ENCODE measurements around the gene EFNA5.

EFNA5 gene

DNA sequence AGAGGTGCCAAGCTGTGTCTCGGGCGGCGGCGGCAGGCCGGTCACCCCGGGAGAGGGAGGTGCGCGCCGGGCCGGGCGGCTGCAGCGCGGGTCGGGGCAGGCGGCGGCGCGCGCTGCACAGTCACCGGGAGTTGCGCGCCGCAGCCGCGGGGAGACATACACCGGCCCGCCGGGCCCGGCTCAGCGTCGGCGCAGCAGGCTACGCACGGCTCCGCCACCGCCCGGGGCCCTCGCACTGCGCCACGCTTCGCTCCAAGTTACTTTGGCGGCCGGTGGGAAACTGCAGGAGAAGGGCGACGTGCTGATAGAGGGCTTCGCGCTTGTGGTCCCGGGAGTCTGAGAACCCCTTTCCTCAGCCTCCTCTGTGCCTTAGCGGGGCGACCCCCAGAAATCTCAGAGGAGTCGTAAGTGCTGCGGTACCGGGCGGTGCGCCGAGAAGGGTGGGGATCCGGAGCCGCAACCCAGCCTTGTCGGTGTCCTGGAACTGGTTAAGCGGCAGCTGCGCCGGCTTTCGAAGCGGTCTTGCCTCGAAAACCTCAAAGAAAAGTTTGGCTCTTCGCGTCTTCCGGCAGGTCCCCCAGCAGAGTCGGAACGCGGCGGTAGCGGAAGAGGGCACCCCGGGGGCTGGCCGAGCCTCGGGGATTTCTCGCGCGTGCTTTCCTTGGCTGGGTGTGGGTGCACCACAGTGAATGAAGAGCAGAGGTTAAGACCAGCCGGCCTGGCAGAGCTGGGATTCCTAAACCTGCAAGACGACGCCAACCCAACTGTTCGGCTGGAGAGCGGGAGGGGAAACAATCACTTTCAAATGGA is at the start of gene EFNA5:
EFNA5 (minus strand) TSS at position 6 of the 810 bp plus-strand sequence.
- DNase-seq (ENCODE audit: low spot score) = peak; percentile 11

DNA sequence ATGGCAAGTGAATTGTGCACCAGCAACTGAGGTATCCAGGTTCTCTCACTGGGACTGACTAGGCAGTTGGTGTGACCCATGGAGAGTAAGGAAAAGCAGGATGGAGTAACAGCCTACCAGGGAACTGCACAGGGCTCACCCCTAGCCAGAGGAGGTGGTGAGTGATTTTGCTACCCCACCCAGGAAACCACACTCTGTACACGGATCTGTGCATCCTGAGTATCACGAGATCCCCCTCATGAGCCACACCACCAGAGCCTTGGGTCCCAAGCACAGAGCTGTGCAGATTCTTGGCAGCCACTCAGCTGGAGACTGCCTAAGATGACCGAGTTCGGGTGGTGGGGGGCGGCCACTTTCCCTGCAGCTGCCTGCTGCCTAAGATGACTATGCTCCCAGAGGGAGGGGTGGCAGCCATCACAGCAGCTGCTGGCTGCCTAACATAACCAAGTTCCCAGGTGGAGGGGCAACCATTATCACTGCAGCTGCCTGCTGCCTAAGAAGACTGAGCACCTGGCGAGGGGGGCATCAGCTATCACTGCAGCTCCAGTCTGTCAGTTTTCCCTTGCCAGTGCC is 48.4 kb upstream of the EFNA5 start:
- DNase-seq (ENCODE audit: low spot score) = no peak

DNA sequence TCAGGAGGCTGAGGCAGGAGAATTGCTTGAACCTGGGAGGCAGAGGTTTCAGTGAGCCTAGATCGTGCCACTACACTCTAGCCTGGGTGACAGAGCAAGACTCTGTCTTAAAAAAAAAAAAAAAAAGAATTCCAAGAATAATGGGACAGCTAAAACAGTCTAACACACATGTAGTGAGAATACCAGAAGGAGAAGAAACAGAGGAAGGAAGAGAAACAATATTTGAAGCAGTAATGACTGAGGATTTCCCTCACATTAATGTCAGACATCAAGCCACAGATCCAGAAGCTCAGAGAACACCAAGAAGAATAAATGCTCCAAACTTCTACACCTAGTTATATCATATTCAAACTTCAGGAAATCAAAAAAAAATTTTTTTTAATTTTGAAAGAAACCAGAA is 47.1 kb upstream of the EFNA5 start:
- no peak for DNase-seq (ENCODE audit: low spot score)

DNA sequence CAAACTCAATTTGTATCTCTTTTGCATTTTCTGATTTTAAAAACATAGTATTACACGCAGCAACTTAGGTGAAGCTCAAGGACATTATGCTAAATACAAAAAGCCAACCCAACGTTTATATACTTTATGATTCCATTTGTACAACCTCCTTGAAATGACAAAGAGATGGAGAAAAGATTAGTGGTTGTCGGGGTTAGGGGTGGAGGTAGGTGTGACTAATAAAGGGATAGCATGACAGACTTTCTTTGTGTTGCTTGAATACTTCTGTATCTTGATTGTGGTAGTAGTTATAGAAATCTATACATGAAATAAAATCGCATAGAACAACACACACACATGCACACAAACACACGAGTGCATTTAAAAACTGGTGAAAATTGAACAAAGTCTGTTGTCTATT is 42.5 kb upstream of the EFNA5 start:
- DNase-seq (ENCODE audit: low spot score) = no peak

DNA sequence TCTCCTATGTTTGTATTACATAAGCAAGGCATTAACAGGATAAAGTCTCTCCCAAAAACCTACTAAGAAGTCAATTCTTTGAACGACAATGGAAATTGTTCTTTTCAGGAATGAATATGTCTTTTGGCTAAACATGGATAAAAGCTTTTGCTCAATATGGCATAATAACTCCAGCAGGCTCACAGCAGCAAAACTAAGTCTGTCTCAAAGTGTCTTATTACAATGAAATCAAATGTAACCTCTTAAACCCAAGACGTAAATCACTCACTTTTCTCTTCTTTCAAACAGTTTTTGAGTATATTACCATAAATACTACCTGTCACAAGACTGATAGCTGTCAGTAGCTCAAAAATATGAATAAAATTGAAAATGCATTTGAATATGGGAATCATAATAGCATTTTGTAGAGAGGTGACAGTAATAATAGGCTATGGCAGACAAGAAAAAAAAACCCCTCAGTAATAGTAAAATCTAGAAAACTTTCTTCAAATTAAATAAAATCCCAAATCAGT is 41.7 kb upstream of the EFNA5 start:
- no peak for DNase-seq (ENCODE audit: low spot score)

DNA sequence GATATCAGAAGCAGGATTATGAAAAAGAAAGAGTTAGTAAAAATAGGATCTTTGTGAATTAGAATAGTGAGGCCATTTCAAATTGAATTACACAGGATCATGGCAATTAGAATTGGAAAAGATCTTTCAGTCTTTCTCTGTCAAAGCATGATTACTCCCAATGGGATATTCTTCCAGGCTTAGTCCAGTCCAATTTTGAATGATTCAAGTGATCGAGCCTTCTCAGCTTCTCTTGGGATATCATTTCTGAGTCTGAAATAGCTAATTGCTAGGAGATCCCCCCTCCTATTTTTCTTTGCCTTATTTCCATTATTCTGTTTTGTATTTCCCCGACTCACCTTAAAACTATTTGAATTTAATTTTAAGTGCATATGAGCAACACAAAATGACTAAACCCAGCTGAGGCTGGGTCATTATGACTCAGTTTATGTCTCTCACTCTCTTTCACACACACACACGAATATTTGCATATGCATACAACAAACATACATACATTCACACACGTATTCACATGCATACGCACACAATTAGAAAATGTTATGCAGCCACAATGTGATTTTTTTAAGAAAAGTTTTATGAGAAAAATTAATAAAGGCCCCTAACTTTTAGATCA is 34.8 kb upstream of the EFNA5 start:
- no peak for DNase-seq (ENCODE audit: low spot score)

DNA sequence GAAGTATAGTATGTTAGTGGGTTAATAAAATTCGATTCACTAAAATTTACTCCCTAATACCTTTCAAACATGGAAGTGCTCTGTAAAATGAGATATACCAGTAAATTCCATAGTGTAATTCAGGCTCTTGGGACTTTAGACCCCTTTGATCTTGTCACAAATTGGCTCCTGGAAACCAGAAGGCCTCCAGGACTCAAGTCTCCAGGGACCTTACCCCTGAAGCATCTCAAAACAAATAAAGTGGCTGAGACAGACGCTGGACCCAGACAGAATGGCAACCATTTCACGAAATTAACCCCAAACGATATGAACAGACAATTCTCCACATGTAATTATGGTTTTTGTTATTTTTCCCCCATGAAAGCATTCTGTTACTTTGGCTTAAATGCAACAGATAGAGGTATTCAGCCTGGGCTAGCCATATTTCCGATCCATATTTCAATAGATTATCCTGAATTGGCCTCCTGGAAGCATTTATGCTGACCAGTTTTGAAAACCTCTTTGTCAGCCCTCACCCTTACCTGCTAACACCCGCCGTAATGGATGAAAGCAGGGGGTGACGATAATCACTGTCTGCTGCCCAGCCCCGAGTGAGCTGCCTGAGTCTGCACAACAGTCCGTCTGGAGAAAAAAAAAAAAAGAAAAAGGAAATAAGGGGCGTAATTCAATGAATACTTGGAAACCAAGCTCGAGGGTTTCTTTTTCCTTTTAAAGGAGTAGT is 34.1 kb upstream of the EFNA5 start:
- DNase-seq (ENCODE audit: low spot score) = no peak

DNA sequence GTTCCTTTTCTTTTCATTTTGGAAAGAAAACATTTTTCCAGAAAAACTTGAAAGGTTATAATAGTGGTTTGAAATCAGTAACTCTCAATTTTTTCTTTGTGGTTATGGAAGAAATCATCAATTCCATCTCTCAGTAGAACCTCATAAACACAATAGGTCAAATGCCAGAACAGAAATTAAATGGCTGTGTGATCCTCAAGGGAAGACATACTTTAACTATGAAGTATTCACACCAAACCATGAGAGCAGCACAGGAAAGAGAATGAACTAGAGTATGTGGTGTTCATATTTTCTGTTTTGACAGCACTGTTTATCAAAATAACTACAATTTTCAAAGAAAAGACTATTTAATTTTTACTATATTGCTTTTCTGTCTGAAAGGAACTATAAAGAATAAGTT is 29.7 kb upstream of the EFNA5 start:
- DNase-seq (ENCODE audit: low spot score) = no peak

DNA sequence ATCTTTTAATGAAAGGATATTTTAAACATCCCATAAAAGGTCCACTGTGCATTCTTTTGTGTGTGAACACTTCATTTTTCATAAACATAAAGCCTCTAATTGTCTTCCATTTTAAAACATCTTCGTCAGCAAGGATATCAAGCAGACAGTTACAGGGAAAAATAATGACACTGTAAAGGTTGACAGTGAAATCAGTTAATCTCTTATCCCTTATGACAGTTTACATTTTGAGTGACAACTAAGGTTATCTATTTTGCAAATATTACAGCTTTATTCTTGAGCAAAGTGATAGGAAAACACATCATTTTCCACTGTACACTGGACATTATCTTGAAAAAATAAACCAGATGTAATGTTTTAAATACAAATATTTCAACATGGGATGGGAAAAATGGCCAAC is 28.7 kb upstream of the EFNA5 start:
- no peak for DNase-seq (ENCODE audit: low spot score)

DNA sequence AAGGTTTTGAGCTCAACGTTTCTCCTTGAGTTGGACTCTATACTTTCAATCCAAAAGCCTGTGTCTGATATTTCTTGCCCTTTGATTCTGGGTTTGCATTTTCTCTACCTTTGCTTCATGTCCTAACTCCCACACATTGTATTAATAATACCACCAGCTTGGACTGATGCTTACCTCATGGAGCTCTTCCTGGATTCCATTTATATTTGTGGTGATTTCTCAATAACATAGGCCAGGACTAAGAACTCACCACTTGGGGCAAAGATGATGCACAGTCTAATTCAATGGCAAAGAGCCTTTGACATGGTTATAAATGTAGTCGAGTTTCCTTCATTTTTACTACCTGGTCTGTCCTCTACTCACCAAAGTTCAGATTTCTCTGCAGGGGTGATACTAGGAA is 27.5 kb upstream of the EFNA5 start:
- no peak for DNase-seq (ENCODE audit: low spot score)

DNA sequence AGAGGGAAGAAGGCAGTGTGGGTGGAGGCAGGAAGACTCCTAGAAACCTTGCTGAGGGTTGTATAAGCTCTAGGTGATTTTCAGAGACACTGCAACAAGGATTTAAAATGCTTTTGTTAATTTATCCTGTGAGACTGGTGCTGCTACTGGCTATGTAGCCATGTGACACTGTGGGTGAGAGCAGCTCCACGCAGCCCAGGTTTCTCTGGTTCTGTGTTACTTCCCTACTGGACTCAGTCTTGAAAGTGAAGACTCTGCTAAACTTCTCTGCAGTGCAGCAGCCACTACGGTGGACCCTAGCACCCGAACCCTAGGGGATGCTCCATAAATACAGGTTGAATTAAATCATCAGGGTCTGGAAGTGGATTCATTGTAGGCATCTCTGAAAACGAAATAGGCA is 25.8 kb upstream of the EFNA5 start:
- no peak for DNase-seq (ENCODE audit: low spot score)

DNA sequence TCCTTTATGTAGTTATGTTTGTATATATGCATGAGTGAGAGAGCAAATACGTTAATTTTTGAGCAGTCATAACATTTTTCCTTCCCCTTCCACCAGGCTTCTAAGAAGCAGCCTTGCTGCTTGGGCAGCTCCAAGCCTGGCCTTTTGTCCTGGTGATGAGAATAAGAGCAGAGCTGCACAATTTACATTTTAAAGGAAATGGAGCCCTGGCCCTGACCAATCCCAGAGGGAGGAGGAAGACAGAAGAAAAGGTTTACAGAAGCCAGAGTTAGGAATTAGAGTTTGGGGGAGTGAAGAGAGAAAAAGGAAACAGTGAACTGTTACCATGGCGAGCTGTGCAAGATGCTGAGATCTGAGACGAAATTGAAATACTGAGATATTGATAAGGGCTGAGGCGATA is 25.3 kb upstream of the EFNA5 start:
- no peak for DNase-seq (ENCODE audit: low spot score)

DNA sequence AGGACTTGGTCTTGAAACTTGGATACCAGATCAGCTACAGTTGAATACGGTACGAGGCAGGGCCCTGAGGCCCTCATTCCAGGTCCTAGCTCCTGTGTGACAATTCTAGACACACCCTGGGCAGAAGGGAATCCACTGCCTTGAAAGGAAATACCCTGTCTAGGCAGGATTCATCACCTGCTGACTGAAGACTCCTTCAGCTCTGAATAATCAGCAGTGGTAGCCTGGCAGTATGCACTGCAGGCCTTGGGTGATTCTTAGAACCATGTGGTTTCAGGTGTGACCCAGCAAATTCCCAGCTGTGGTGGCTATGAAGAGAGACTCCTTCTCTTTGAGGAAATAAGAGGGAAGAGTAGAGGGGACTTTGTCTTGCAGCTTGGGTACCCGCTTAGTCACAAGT is 17.2 kb upstream of the EFNA5 start:
- no peak for DNase-seq (ENCODE audit: low spot score)

DNA sequence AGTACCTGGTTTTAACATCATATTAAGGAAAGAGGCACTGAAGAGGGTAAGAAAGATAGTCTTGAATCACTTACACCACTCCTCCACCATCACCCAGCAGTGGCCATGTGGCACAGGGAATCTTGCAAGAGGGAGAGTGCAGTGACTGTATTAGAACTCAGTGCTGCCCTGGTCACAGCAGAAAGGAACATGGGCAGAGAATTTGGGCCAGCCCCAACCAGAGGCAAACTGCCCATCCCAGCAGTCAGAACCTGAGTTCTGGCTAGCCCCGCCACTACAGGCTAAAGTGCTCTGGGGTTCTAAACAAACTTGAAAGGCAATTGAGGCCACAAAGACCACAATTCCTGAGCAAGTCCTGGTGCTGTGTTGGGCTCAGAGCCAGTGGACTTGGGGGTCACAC is 16.7 kb upstream of the EFNA5 start:
- no peak for DNase-seq (ENCODE audit: low spot score)

DNA sequence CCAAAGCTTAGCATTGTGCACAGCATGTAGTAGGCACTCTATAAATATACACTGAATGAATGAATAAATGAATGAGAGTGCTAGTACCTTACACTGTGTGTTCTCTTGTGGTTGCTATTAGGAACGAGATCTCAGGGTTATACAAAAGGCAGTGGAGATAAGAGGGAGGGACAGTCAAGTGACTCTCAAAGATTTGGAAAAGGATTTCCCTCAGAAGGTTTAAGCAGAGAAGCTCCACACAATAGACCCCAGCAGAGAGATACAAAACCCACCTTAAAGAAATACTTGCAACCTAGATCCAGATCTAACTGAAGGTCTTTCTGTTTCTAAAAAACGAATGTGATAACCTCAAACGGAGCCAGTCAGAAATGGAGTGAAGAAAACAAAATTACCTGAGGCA is 11.8 kb upstream of the EFNA5 start:
- no peak for DNase-seq (ENCODE audit: low spot score)

DNA sequence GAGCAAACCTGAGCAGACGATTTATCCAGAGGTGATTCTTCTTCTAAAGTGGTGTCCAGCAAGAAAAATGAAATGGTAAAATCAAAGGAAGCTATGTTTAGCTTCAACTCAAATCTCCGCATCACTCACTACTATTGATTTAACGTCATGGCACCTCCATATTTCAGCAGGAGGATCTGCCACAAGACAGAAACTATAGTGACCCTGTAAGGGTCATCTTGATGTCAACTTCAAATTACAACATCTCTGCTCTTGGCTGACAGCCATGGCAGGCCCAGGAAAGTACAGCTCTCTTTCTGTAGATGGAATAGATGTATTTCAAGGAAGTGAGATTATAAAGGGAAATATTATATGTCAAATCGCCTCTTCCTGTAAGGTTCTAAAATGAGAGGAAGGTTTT is 10.1 kb upstream of the EFNA5 start:
- no peak for DNase-seq (ENCODE audit: low spot score)

DNA sequence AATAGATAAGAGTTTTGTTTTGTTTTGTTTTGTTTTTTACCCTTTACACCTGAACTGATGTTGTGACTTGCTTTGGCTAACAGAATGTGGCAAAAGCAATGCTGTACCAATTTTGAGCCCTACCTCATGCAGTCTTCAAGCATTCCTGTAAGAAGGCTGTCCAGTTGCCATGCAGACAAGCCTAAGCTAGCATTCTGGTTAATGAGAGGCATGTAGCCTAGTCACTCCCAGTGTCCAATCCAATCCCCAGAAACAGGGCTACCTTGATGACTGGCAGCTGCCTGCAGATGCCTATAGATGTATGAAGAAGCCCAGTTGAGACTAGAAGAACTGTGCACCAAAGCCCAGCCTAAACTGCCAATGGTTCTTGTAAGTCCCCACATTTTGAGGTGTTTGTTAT is 9.4 kb upstream of the EFNA5 start:
- no peak for DNase-seq (ENCODE audit: low spot score)

DNA sequence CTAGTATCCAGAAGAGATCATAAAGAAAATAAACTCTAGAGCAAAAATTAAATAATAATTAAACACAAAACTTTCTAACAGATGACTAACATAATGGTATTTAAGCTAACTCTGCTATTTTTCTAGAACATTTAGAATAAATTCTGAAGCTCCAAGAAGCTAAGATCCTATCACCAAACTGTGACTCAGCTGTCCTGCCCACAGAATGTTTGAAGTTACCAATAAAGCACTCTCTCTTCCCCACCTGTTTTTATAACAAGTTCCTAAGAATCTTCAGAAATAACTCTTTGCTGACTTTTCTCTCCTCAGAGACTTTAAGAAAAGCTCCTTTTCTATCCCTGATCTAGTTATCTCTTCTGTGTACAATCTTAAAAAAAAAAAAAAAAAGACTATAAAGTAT is 6.0 kb upstream of the EFNA5 start:
- DNase-seq (ENCODE audit: low spot score) = no peak

DNA sequence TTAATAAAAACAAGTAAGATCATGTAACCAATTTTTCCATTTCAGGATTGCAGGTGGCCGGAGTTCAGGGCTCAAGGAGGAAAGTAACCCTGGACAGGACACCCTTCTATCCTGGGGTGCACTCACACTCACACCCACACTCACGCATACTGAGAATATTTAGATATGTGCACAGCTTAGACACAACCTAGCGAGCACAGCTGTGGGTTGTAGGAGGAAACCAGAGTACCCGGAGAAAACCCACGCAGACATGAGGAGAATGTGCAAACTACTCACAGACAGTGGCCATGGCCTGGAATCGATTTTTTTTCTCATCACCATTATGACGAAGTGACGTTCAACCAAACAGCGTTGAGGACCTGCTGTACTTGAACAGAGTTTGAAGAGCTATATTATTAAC is 4.5 kb upstream of the EFNA5 start:
- no peak for DNase-seq (ENCODE audit: low spot score)

DNA sequence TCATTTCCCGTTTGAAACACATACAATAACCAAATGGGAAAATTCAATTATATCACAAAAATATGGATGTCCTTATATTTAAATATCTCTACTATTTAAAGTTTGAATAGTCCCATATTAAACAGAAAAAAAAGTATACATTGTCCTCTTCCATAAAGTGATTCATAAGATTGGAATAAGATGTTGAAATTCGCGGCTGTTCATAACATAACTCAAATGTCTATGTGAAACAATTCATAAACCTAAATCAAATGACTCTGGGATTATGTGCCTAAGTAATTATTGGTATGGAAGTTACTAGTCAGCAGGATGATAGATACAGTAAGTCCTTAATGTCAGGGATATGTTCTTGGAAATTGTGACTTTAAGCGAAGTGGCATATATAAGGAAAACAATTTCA is 3.9 kb upstream of the EFNA5 start:
- no peak for DNase-seq (ENCODE audit: low spot score)

DNA sequence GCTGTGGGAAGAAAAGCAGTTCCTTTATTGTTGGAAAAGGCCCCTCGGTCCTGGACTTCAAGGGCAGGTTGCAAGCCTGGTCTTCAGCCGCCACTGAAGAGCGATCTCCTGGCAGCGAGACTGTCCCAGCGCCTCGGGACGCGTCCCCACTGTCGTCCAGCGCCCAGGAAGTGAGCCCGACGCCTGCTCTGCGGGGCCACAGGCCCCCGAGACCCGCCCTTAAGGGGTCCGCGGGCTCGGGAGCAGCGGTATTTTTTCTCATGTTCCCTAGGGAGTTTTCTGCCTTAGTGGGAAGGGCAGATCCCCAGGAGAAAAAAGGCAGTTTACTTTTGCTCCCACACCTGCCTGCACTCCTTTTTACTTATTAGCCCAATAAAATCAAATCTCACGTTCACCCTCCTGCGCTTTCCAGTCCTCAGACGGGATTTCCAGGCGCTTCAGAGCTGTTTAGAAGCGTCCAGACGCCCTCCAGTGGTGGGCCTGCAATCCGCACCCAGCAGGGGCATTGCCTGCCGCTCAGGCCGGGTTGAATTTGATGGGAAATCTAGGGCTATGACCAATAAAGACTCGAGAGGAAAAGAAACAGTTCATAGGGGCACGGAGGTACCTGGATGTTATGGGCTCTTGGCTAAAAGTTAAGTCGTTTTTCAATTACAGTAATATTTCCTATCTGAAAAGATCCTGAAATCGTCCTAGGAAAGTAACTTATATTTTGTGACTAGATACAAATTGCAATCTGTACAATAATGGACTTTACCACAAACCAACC is 2.8 kb upstream of the EFNA5 start:
- peak; percentile 76 for DNase-seq (ENCODE audit: low spot score)

DNA sequence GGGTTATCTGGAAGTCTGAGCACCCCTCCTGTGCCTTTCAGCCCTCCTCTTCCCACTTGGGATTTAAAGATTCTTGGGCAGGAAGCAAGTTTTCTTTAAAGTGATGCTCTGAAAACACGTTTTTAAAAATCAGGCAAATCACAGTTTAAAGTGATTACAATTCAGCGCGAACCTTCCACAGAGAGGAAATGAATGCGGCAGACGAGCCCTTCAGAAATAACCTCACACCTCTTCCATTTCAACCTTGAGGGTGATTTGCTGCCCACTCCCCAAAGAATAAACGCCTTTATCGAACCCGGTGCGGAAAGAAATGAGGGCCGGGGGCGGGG is 2.3 kb upstream of the EFNA5 start:
- no peak for DNase-seq (ENCODE audit: low spot score)
